T-helper 2 cell treated with Interferon-gamma antibody and Interleukin-4, amounts not matched to agents 5 μg/mL and 100 μg/mL, for 36 hours (primary cell): Measurements from ENCODE around the gene TIMM10.

Source experiments
- DNase-seq: peaks from one replicate; pipeline ENCODE4 v3.0.0; 2021; ENCODE audit warnings: low spot score
- H3K27ac Mint-ChIP-seq: one replicate; pipeline ENCODE4 v1.8.0; 2021; ENCODE audit warnings: mild to moderate bottlenecking, mixed read lengths
- H3K27me3 Mint-ChIP-seq: one replicate; pipeline ENCODE4 v1.8.0; 2021; ENCODE audit warnings: low read depth, mixed read lengths
- H3K36me3 Mint-ChIP-seq: one replicate; pipeline ENCODE4 v1.8.0; 2021; ENCODE audit warnings: low read depth, mixed read lengths
- H3K4me1 Mint-ChIP-seq: one replicate; pipeline ENCODE4 v1.8.0; 2021; ENCODE audit warnings: low read depth, mixed read lengths
- H3K4me3 Mint-ChIP-seq: one replicate; pipeline ENCODE4 v1.8.0; 2022; ENCODE audit warnings: mild to moderate bottlenecking, moderate library complexity, mixed read lengths
- H3K9me3 Mint-ChIP-seq: one replicate; pipeline ENCODE4 v1.8.0; 2021; ENCODE audit warnings: mixed read lengths

Gene TIMM10

DNA sequence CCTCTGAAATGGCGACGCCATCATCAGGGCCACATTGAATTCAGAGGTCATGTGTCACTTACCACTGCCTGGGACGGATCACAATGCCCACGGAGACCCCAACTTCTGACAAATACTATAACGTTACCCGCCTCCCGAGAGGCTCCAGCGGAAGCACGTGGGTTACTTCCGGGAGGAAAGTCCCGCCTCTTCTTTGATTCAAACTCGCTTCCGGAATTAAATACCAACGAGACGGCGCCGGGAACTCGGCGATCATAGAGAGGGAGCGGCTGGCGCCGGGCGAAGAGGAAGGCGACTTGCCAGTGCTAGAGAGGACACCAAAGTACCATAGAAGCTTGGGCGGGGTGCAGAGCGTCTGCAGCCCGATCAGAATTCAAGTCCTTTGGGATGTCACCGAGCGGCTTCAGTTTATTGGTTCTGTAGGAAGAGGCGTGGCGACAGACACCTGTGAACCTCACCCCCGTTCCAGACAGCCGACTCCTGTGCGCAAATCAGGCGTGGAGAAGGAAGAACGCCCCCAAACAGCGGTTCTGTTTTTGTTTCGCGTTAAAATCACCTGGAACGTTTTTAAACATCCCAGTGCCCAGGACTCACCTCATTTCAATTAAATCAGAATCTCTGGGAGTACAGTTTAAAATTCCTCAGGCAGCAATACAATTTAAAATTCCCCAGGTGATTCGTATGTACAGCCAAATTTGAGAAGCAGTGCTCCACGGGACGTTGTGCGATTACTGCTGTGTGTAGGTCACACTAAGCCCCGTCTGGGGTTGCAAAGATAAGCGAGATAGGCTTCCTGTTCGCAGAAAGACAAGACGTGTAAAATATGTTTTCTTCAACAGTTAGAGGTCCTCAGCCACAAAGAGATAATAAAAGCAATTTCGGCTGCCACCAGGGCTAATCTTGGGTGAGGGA lies at the start of gene TIMM10:
TIMM10 (minus strand) TSS at position 159 of the 912 bp plus-strand sequence. CDS start 565 bp downstream, outside the sequence.
- DNase-seq = peak; percentile 94
- Mint-ChIP-seq H3K4me1 (peaks cover 30% of the 10 kb centered on the region), H3K9me3 (no peaks in the 10 kb centered on the region), H3K36me3 (peaks cover 17% of the 10 kb centered on the region), H3K4me3 (peak within 1 kb of the TSS; percentile 91), H3K27me3 (no peaks in the 10 kb centered on the region), H3K27ac (peak within 1 kb of the TSS; percentile 89)

- H3K36me3 Mint-ChIP-seq = no peaks in the 10 kb centered on the region
- DNase-seq = no peak
- no peak overlapping the region for H3K27ac Mint-ChIP-seq
- no peak overlapping the region for H3K4me3 Mint-ChIP-seq
- H3K4me1 Mint-ChIP-seq = peaks cover 2% of the 10 kb centered on the region
- no peaks in the 10 kb centered on the region for H3K9me3 Mint-ChIP-seq
- H3K27me3 Mint-ChIP-seq = peaks cover 16% of the 10 kb centered on the region
Measured at GRCh38 chr11:57574061-57574460, 43.5 kb upstream of the TIMM10 start.

- Mint-ChIP-seq H3K9me3 (no peaks in the 10 kb centered on the region), H3K27me3 (peaks cover 7% of the 10 kb centered on the region), H3K27ac (peak overlapping the region; percentile 17), H3K4me1 (peaks cover 6% of the 10 kb centered on the region), H3K36me3 (peaks cover 6% of the 10 kb centered on the region), H3K4me3 (no peak overlapping the region)
- no peak for DNase-seq
Measured at GRCh38 chr11:57571606-57572005, 41.1 kb upstream of the TIMM10 start.

GRCh38 chr11:57568330-57568766 lies 37.8 kb upstream of the TIMM10 start:
- Mint-ChIP-seq H3K4me3 (peak overlapping the region; percentile 98), H3K27me3 (no peaks in the 10 kb centered on the region), H3K27ac (peak overlapping the region; percentile 97), H3K9me3 (no peaks in the 10 kb centered on the region), H3K4me1 (peaks cover 21% of the 10 kb centered on the region), H3K36me3 (peaks cover 25% of the 10 kb centered on the region)
- peak; percentile 84 for DNase-seq

- peaks cover 26% of the 10 kb centered on the region for H3K4me1 Mint-ChIP-seq
- peak within 1 kb of the TSS; percentile 98 for H3K4me3 Mint-ChIP-seq
- no peaks in the 10 kb centered on the region for H3K9me3 Mint-ChIP-seq
- H3K36me3 Mint-ChIP-seq = peaks cover 29% of the 10 kb centered on the region
- DNase-seq = peak; percentile 64
- H3K27me3 Mint-ChIP-seq = no peaks in the 10 kb centered on the region
- H3K27ac Mint-ChIP-seq = peak within 1 kb of the TSS; percentile 97
Measured at GRCh38 chr11:57567515-57568329, 37.2 kb upstream of the TIMM10 start, which contains the start of gene UBE2L6. Gene UBE2L6, minus strand, starts transcription at chr11:57567672. Its CDS starts 61 bp downstream, at chr11:57567611.

DNA sequence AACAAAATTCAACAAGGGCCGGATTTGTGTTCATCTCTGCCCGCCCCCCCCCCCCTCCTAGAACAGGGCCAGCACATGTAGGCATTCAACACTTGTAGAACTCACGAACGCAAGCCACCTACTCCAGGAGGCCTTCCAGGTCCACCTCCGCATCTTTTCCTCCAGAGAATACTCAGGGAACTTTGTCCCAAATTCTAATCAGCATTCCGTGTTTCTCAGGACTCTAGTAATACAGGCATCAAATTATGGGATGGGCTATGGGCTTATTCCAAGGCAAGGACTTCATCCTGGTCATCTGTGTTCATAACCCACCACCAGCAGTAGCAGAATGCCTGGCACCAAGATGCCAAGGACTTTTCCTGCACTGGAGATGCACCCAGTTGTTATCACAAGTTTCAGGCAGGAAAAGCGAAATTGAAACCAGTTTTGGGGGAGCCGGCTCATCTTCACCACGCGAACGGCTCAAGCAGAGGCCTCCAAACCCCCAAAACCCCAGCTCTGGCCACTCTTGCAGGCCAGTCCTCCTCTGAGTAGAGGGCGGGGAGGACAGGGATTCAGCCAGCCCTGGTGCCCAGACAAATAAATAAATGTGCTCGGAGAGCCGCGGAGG lies 36.5 kb upstream of the TIMM10 start:
- peak overlapping the region; percentile 87 for H3K27ac Mint-ChIP-seq
- peaks cover 28% of the 10 kb centered on the region for H3K4me1 Mint-ChIP-seq
- no peaks in the 10 kb centered on the region for H3K9me3 Mint-ChIP-seq
- H3K36me3 Mint-ChIP-seq = peaks cover 31% of the 10 kb centered on the region
- no peaks in the 10 kb centered on the region for H3K27me3 Mint-ChIP-seq
- DNase-seq = peak; percentile 30
- H3K4me3 Mint-ChIP-seq = peak overlapping the region; percentile 98

- Mint-ChIP-seq H3K27me3 (no peaks in the 10 kb centered on the region), H3K9me3 (no peaks in the 10 kb centered on the region), H3K27ac (peak overlapping the region; percentile 87), H3K4me1 (peaks cover 33% of the 10 kb centered on the region), H3K4me3 (peak overlapping the region; percentile 98), H3K36me3 (peaks cover 37% of the 10 kb centered on the region)
- DNase-seq = peak; percentile 30
Measured at GRCh38 chr11:57566005-57566904, 35.7 kb upstream of the TIMM10 start.

DNA sequence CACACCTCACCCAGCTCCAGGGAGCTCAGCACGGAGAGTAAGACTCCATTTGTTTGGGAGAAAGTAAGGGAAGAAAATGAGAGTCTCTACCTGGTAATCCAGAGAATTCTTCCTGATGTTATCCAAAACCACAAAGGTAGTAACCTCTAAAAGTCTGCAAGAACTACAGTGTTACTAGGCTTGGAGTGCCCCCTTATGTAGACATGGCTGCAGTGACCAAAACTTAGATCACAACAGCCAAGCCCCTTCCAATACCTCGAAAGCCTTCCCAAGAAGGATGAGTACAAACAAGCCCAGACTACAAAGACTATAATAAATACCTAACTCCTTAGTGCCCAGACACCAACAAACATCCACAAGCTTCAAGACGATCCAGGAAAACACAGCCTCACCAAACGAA lies 32.0 kb upstream of the TIMM10 start:
- peak overlapping the region; percentile 72 for H3K27ac Mint-ChIP-seq
- H3K27me3 Mint-ChIP-seq = no peaks in the 10 kb centered on the region
- no peaks in the 10 kb centered on the region for H3K9me3 Mint-ChIP-seq
- no peak for DNase-seq
- H3K4me1 Mint-ChIP-seq = peaks cover 29% of the 10 kb centered on the region
- H3K4me3 Mint-ChIP-seq = no peak overlapping the region
- H3K36me3 Mint-ChIP-seq = peaks cover 60% of the 10 kb centered on the region

- Mint-ChIP-seq H3K27me3 (no peaks in the 10 kb centered on the region), H3K4me1 (peaks cover 27% of the 10 kb centered on the region), H3K27ac (no peak overlapping the region), H3K36me3 (peaks cover 67% of the 10 kb centered on the region), H3K9me3 (no peaks in the 10 kb centered on the region), H3K4me3 (no peak overlapping the region)
- no peak for DNase-seq
Measured at GRCh38 chr11:57560146-57560545, 29.6 kb upstream of the TIMM10 start.

DNA sequence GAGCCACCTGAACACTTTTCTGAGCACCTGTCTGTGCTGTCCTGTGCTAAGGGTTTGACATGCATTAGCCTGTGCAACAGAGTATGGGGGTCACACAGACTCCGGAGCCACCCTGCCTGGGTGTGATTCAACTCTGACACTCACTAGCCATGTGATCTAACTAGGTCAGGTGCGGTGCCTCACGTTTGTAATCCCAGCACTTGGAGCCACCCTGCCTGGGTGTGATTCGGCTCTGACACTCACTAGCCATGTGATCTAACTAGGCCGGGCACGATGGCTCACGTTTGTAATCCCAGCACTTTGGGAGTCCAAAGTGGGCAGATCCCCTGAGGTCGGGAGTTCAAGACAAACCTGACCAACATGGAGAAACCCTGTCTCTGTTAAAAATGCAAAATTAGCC lies 25.5 kb upstream of the TIMM10 start:
- no peak for DNase-seq
- H3K9me3 Mint-ChIP-seq = no peaks in the 10 kb centered on the region
- H3K4me3 Mint-ChIP-seq = no peak overlapping the region
- H3K36me3 Mint-ChIP-seq = peaks cover 72% of the 10 kb centered on the region
- no peak overlapping the region for H3K27ac Mint-ChIP-seq
- peaks cover 9% of the 10 kb centered on the region for H3K4me1 Mint-ChIP-seq
- no peaks in the 10 kb centered on the region for H3K27me3 Mint-ChIP-seq

- Mint-ChIP-seq H3K36me3 (peaks cover 75% of the 10 kb centered on the region), H3K4me3 (peak overlapping the region; percentile 8), H3K27me3 (no peaks in the 10 kb centered on the region), H3K9me3 (no peaks in the 10 kb centered on the region), H3K27ac (peak overlapping the region; percentile 36), H3K4me1 (peaks cover 8% of the 10 kb centered on the region)
- DNase-seq = no peak
Measured at GRCh38 chr11:57555393-57555792, 24.8 kb upstream of the TIMM10 start.

- DNase-seq = no peak
- no peak overlapping the region for H3K27ac Mint-ChIP-seq
- peaks cover 10% of the 10 kb centered on the region for H3K4me1 Mint-ChIP-seq
- no peaks in the 10 kb centered on the region for H3K27me3 Mint-ChIP-seq
- H3K36me3 Mint-ChIP-seq = peaks cover 68% of the 10 kb centered on the region
- H3K9me3 Mint-ChIP-seq = no peaks in the 10 kb centered on the region
- H3K4me3 Mint-ChIP-seq = no peak overlapping the region
Measured at GRCh38 chr11:57552479-57552878, 21.9 kb upstream of the TIMM10 start.

DNA sequence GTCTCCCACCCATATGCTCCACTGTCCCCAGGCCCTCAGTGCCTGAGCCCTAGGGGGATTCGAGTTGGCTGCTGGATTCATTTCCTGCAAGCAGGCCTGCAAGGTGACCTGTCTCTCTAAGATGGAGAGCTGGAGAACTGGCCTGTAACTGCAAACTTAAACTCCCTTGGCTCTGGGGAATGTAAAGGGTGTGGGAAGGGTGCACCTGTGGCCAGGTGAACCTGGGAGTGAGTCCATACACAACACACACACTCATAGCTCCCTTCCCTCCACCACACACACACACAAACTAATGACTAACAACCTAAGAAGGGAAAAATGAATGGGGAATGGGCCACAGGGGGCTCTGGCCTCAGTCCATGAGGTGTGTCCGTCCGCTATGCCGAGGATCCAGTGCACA lies 21.4 kb upstream of the TIMM10 start:
- no peaks in the 10 kb centered on the region for H3K9me3 Mint-ChIP-seq
- DNase-seq = no peak
- peaks cover 70% of the 10 kb centered on the region for H3K36me3 Mint-ChIP-seq
- no peak overlapping the region for H3K4me3 Mint-ChIP-seq
- H3K4me1 Mint-ChIP-seq = peaks cover 10% of the 10 kb centered on the region
- no peak overlapping the region for H3K27ac Mint-ChIP-seq
- no peaks in the 10 kb centered on the region for H3K27me3 Mint-ChIP-seq
